NCI-H82 treated with DMSO at 0.1 percent for 48 hours (cell line): ENCODE measurements around the gene ZNF584.
"Not testable (repeated sequence)": the region's sequence is repeated elsewhere in the genome, so short reads cannot be mapped to it uniquely, and the experiment has no call there.

Experiments
- DNase-seq: peaks from one replicate; lab custom pipeline; 2025; ENCODE audit not compliant: unreplicated experiment; lab: John Stamatoyannopoulos, UW

Gene ZNF584

DNA sequence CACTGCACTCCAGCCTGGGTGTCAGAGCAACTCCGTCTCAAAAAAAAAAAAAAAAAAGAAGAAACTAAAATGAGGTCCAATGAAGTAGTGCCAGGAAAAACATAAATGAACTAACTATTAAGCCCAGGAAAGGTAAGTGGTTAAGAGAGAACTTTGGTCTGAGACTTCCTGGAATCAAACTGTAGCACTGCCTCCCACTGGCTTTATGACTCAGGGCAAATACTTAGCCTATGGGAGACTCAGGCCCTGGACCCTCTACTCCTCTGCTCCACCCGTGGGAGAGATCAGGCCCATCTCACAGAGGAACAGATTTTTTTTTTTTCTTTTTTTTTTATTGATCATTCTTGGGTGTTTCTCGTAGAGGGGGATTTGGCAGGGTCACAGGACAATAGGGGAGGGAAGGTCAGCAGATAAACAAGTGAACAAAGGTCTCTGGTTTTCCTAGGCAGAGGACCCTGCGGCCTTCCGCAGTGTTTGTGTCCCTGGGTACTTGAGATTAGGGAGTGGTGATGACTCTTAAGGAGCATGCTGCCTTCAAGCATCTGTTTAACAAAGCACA is 4.5 kb upstream of the ZNF584 start:
- peak; percentile 18 for DNase-seq

DNA sequence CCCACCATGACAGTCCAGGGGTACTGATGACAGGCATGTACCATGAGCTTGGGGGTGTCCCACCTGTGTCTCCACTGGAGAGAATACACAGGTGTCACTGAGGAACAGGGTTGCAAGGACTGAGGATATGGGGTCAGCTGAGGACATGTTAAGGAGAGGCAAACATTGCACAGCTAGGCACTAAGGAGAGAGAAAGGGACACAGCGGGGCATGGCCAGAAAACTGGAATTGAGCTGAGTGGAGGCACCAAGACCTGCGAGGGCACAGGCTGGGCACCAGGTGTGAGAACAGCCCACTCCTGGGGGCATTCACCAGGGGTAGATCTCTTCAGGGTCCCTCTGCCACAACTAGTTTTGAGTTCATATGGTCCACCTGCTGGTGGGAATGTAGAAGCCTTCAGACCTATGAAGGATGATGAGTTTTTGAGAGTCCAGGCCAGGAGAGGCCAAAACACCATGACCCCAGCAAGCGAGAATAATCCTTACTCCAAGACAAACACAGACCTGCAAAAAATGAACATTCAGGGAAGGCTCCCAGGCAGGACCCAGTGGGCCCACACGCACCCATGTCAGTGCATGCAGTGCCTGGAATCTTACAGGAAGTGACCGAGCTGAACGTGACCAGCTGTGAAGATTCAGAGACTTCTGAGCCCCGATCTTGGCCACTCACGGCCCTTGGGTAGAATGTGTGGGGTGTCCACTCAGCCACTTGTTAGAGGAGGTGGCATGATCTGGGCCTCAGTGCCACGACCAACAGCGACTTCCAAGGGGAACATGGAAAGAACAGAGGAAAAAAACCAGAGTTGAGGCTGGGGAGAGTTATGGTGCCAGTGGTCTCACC is 1.4 kb upstream of the ZNF584 start:
- DNase-seq = no peak

DNA sequence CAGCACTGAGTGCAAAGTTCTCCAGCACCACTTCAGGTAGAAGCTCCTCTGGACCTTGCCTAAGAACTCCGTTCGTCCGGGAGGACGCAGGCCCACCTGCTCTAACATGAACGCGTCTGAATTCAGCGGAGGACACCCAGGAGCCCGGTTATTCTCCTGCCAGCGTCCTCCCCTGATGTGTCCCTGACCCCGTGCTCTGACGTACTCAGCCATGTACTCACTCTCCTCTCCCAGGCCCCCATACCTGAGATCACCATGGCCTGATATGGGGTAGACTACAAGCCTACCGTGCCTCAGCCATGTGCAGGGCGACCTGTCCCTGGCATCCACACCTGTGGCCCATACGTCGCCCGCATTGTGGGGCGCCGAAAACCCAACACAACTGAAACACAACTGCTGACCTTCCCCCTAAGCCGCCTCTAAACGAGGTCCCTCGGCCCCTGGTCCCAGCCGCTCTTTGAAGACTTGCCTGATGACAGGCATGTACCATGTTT is 744 bp upstream of the ZNF584 start:
- no peak for DNase-seq

DNA sequence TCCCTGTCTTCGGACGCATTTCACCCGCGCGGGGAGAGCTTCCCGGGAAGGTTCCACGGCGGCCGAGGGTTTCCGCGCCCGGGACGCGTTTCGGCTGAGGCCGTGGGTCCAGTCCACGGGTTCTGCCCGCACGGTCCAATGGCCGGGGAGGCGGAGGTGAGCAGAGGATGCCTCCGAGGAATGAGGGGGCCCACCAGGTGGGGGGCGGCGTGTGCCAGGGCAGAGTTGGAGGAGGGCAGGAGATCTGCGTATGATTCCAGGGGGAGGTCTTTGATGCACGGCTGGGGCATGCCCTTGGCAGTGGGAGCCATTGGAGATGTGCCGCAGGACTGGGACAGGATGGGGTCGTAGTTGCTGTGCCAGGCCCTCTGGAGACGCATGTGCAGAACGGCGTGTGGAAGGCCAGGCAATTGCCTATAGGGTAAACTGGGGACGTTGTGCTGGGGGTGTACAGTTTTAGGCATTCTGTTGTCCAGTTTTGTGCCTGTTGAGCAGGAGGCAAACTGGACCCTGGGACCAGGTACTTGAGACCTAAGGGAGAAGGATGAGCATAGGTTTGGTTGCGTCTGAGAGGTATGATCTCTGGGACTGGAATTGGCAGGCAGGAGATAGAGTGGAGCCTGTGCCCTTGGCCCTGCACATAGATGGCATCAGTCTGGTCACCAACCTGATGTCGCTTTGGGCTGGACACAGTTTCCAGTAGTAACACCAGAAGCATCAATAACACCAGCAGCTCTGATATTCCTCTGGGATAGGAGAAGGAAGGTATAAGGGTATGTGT is 751 bp downstream of the ZNF584 start:
- no peak for DNase-seq

DNA sequence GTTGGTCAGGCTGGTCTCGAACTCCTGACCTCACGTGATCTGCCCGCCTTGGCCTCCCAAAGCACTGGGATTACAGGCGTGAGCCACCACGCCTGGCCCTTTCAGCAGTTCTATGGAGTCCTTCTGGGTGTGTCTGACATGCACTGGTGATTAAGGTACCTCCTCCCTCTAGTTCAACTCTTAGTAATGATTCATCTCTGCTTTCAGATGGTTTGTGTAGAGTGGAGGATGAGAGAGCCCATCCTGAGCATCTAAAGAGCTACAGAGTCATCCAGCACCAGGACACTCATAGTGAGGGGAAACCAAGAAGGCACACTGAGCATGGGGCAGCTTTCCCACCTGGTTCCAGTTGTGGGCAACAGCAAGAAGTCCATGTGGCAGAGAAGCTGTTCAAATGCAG is 8.2 kb downstream of the ZNF584 start:
- no peak for DNase-seq

DNA sequence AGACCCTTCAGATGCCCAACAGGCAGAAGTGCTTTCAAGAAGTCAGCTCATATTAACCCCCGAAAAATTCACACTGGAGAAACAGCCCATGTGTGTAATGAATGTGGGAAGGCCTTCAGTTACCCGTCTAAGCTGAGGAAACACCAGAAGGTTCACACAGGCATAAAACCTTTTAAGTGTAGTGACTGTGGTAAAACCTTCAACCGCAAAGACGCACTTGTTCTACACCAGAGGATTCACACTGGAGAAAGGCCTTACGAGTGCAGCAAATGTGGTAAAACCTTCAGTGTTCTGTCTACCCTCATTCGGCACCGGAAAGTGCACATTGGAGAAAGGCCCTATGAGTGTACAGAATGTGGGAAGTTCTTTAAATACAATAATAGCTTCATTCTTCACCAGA is 8.6 kb downstream of the ZNF584 start:
- no peak for DNase-seq

DNA sequence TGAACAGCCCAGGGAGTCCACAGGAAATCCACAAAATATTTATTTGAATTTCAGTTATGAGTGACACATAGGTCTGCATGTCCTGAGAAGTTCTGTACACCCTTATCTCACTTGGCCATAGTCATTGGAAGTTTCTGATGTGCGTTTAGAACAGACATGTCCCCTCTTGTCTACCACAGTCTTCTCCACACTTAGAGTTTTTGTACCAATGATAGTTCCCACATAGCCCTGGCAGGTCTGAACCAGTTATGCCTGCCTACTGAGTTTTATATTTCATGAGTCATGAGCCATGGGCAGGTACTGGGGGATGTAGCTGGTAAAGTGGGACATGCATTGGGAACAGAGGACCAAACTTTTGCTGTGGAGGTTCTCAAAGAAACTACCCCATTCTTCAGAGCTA is 20.2 kb downstream of the ZNF584 start:
- DNase-seq = no peak

DNA sequence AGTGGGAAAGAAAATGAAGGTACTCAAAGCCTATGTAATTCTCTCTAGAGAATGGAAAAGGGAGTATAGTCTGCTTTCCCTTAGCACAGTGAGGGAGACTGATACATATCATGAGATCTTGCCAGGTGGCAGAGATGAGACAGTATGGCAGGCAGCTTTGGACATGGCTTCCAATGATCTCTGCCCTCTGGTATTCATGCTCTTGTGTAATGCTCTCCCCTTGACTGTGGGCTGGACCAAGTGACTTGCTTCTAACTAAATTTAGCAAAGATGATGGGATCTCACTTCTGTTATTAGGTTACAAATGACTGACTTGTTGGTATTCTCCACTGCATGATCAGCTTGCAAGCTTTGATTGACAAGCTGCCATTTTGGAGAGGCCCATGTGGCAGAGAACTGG is 21.3 kb downstream of the ZNF584 start:
- DNase-seq = no peak

DNA sequence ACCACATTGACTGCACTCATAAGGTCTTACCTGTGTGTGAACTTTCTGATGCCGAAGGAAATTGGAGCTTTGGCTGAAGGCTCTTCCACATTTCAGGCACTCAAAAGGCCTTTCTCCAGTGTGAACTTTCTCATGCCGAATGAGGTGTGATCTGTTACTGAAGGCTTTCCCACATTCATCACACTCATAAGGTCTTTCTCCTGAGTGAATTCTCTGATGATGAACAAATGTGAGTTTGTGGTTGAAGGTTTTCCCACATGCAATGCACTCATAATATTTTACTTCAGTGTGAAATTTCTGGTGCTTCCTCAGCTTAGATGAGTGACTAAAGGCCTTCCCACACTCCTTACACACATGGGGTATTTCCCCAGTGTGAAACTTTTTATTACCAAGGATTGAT is 25.8 kb downstream of the ZNF584 start:
- no peak for DNase-seq

DNA sequence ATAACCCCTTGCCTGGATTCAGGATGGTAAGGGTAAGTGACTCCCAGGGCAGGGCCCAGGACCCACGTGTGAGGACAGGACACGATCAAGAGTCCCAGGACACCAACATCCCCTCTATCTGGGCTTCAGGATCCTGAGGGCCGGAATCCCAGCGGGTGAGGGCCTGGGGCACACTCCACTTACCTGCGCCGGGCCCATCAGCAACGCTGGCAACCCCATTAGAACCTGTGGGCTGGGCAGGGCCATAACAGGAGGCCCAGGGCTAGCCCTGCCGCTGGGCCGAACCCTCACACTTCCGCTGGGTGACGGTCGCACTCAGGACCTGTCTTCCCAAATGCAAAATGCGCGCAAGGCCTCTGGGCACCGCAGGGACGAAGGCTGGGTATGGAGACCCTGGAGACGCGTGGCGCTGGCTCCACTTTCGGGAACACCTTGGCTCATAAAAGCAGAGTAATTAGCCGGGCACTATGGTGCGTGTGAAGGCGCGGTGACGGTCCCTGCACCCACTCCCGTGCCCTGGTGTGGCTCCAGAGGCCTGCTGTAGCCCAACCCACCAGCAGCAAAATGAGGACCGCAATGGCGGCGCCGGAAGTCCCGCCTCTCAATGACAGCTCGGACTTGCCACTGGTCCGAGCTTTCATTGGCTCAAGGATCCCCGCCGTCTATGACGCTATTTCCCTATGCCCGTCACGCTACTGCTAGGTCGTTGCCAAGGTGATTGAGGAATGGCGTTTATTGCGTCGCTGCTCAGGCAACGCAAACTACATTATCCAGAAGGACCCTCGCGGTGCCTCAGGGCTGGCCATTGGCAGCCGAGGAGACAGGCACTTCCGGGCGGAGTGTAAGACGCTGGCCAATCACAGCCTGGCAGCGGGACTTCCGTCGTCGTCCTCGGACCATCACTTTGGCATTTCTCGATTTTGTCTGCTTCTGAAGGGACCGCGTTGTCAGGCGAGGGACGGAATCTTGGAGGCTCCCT is 31.4 kb downstream of the ZNF584 start, which contains the start of gene ZNF132:
TSS of gene ZNF132 (minus strand) at position 578 of the 979 bp plus-strand sequence. CDS start at position 246, 332 bp downstream.
- DNase-seq = peak; percentile 65

DNA sequence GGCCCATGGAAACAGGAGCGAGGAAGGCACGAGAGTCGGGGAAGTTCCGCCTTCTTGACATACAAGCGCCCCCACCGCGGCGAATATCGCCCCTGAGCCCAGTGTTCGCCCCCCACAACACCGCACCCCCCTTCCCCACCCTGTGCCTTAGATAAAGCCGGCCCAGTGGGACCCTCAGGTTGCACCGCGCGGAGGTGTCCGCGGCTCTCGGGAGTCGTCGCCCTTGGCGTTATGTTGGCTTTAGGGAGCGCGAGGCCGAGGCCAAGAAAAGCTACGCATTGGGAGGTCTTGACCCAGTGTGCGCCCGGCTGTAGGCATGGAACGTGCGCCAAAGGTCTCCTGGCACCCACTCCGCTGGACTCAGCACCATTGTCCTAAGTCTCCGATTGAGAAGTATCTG is 32.1 kb downstream of the ZNF584 start:
- no peak for DNase-seq

DNA sequence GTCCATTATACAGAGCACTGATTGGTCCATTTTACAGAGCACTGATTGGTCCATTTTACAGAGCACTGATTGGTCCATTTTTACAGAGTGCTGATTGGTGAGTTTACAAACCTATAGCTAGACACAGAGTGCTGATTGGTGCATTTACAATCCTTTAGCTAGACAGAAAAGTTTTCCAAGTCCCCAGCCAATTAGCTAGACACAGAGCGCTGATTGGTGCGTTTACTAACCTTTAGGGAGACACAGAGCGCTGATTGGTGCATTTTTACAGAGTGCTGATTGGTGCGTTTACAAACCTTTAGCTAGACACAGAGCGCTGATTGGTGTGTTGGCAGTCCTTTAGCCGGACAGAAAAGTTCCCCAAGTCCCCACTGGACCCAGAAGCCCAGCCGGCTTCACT is 34.5 kb downstream of the ZNF584 start:
- not testable (repeated sequence) for DNase-seq

DNA sequence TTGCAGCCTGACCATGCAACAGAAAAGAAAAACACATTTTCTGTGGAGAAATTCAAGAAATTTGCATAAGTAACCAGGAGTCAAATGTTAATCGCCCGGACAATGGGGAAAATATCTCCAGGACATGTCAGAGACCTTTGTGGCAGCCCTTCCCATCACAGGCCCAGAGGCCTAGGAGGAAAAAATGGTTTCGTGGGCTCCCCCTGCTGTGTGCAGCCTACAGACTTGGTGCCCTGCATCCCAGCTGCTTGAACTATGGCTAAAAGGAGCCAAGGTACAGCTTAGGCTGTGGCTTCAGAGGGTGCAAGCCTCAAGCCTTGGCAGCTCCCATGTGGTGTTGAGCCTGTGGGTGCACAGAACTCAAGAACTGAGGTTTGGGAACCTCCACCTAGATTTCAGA is 40.4 kb downstream of the ZNF584 start:
- not testable (repeated sequence) for DNase-seq

DNA sequence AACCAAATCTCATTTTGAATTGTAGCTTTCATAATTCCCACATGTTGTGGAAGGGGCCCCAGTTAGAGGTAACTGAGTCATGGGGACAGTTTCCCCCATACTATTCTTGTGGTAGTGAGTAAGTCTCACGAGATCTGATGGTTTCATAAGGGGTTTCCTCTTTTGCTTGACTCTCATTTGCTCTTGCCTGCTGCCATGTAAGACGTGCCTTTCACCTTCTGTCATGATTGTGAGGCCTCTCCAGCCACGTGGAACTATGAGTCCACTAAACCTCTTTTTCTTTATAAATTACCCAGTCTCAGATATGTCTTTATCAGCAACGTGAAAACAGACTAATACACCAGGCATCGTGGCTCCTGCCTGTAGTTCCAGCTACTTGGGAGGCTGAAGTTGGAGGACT is 41.5 kb downstream of the ZNF584 start:
- not testable (repeated sequence) for DNase-seq

DNA sequence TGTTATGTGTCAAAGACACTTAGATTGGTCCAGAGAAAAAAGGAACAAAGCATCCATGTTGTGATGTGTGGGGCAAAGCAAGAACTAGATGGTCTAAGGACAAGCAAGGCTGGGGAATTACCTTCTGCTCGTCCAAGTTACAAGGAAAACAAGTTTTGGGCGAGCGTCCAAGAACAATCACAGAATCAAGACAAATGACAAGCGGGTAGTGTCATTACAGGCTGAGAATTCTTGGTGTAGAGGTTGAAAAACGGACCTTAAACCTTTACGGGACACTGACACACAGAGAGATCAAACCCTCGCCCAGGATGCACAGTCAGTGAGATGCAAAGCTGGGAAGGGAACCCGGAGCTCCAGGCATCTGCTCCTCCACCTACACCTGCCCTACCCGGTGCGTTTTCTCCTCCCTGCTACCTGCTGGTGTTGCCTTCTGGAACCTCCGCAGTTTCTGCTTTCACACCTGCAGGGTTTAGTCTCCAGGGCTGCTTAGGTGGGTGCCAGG is 42.5 kb downstream of the ZNF584 start:
- DNase-seq = no peak

DNA sequence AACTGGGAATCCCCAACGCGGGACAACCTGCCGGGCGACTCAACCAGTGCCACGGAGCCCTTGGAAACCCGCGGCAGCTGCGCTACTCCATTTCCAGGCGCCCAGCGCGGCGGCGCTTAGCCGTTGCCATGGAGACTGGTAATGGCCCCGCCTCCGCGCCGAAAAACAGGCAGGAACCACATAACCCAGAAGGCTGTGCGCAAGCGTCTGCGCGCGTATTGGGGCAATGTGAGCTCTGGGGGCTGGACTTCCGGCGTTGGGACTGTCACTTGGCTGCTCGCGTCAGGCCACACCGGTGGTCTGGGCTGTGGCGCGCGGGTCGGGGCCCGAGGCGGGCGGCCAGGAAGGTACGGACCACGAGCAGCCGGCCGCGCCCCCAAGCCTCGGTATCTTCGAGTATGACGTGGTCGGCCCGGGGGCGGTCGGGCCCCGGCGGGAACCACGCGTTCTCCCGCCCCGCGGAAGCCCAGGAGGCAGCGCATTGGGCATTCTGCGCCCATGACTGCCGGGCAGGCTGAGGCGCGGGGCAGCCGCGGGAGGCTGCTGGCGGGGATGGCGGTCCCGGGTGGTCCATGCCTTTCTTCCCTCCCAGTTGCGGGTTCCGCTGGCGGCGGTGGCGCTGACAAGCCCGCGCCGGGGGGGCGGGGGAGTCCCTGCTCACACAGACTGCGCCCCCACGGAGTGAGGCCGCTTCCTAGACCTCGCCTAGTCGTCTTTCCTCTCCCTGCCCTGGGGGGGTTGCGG is 43.1 kb downstream of the ZNF584 start, which contains the start of gene ZNF324B:
TSS of gene ZNF324B (plus strand) at position 265 of the 744 bp plus-strand sequence. CDS start 2,080 bp downstream, outside the sequence.
- DNase-seq = peak; percentile 93

DNA sequence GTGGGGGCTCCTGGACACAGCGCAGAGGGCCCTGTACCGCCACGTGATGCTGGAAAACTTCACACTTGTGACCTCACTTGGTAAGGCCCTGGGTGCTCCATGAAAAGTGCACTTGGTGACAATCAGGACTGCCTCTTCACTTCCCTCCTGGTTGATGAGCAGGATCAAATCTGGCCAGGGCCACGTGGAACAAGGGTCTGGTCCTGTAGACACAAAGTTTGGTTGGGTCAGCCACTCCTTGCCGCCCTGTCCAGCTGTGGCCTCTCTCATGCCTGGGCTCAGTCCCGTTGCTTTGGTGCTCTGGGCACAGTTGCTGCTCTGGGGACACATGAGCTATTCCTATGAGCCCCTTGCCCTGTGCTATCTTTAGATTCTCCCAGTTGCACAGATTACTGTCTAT is 45.3 kb downstream of the ZNF584 start:
- DNase-seq = no peak

DNA sequence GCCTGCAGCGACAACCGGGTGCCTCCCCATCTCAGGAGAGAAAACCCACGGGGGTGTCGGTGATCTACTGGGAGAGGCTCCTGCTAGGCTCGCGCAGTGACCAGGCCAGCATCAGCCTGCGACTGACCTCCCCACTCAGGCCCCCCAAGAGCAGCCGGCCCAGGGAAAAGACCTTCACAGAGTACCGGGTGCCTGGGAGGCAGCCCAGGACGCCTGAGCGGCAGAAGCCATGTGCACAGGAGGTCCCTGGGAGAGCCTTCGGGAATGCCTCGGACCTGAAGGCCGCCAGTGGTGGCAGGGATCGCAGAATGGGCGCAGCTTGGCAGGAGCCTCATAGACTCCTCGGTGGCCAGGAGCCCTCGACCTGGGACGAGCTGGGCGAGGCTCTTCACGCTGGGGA is 46.9 kb downstream of the ZNF584 start:
- no peak for DNase-seq

DNA sequence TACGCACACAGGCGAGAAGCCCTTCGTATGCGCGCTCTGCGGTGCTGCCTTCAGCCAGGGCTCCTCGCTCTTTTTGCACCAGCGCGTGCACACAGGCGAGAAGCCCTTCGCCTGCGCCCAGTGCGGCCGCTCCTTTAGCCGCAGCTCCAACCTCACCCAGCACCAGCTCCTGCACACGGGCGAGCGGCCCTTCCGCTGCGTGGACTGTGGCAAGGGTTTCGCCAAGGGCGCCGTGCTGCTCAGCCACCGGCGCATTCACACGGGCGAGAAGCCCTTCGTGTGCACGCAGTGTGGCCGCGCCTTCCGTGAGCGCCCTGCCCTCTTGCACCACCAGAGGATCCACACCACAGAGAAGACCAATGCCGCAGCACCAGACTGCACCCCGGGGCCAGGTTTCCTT is 47.7 kb downstream of the ZNF584 start:
- DNase-seq = no peak
